A549 (cell line): ENCODE measurements around the gene CRTC3. TPM values are rescaled to one million over a fixed set of nuclear protein-coding genes. Genes with fewer than 3 reads are reported as not detected.

ENCODE experiments used
- ATAC-seq, 2 experiments: fragments of 200-7000 bp in 1 of 2; fragments of >200 bp in 1 of 2; cut with Nextera tagmentation in 1 of 2; cut with Tn5 transposase in 1 of 2; 3 replicates each; pipeline versions ENCODE4 v1.8.0 to v1.9.1; 2018 to 2020; ENCODE audit warnings: mild to moderate bottlenecking in 1 of 2, moderate library complexity in 1 of 2
- CTCF ChIA-PET: fragments of 300-600 bp; sonication (Branson Sonifier 250); formaldehyde crosslinking; extraction: SDS; loops from one replicate; lab custom pipeline; 2021; ENCODE audit warnings: antibody characterized with exemption, inconsistent platforms; lab: Yijun Ruan, JAX
- POLR2A ChIA-PET: fragments of 350-600 bp; formaldehyde crosslinking; extraction: SDS; loops from one replicate; lab custom pipeline; 2021; ENCODE audit warnings: antibody characterized with exemption, inconsistent platforms; lab: Yijun Ruan, JAX
- DNase-seq, 2 experiments: peaks; one replicate each; pipeline versions ENCODE4 v3.0.0 to v3.0.0-alpha.2; 2011 to 2016; ENCODE audit warnings: low read depth in 1 of 2, low spot score in 1 of 2
- FAIRE-seq: peaks from 2 replicates; lab custom pipeline; 2011; peaks lifted over from hg19 to GRCh38; lab: Jason Lieb, UNC
- H3K27ac ChIP-seq, 2 experiments: fragments of >200 bp; sonication (Bioruptor Twin); formaldehyde crosslinking; 3 replicates each; pipeline ENCODE4 v1.5.1; 2016 to 2017
- H3K4me1 ChIP-seq: fragments of >200 bp; sonication (Bioruptor Twin); formaldehyde crosslinking; 3 replicates; pipeline ENCODE4 v1.6.1; 2016
- H3K4me2 ChIP-seq: fragments of >200 bp; sonication (Bioruptor Twin); formaldehyde crosslinking; 3 replicates; pipeline ENCODE4 v1.6.1; 2016
- H3K4me3 ChIP-seq: fragments of >200 bp; sonication (Bioruptor Twin); formaldehyde crosslinking; 3 replicates; pipeline ENCODE4 v1.5.1; 2016
- H3K9me3 ChIP-seq: fragments of >200 bp; sonication (Bioruptor Twin); formaldehyde crosslinking; 3 replicates; pipeline ENCODE4 v1.6.1; 2016
- ATOH8 ChIP-seq: fragments of 250-450 bp; sonication (Bioruptor Pico); IDR thresholded peaks from 2 replicates; pipeline ENCODE4 v1.5.0; 2020; ENCODE audit warnings: low read depth, mild to moderate bottlenecking, moderate library complexity
- CBX2 ChIP-seq: fragments of 200-600 bp; sonication (generic); IDR thresholded peaks from 2 replicates; pipeline ENCODE4 v1.6.1; 2016; ENCODE audit warnings: low read depth, mild to moderate bottlenecking, borderline replicate concordance
- CBX8 ChIP-seq: fragments of 200-600 bp; sonication (generic); IDR thresholded peaks from 2 replicates; pipeline ENCODE4 v1.6.1; 2016
- CEBPB ChIP-seq, 2 experiments: fragments of >200 bp in 1 of 2; sonication (Bioruptor Twin) in 1 of 2; formaldehyde crosslinking in 1 of 2; IDR thresholded peaks; 2 replicates each; pipeline ENCODE4 v1.6.1; 2012 to 2016
- CHD4 ChIP-seq: fragments of 200-600 bp; sonication (generic); IDR thresholded peaks from 2 replicates; pipeline ENCODE4 v1.6.1; 2016; ENCODE audit warnings: antibody characterized with exemption, mild to moderate bottlenecking, borderline replicate concordance
- CTCF ChIP-seq: fragments of >200 bp; sonication (Bioruptor Twin); formaldehyde crosslinking; IDR thresholded peaks from 3 replicates; pipeline ENCODE4 v1.5.1; 2016
- EHF ChIP-seq: fragments of 250-450 bp; sonication (Bioruptor Pico); IDR thresholded peaks from 2 replicates; pipeline ENCODE4 v1.5.0; 2020; ENCODE audit warnings: mild to moderate bottlenecking
- EHMT2 ChIP-seq: fragments of 200-600 bp; sonication (generic); IDR thresholded peaks from 2 replicates; pipeline ENCODE4 v1.6.1; 2016; ENCODE audit warnings: antibody characterized with exemption, low read depth, mild to moderate bottlenecking, moderate library complexity
- ELK1 ChIP-seq: fragments of 150-350 bp; IDR thresholded peaks from 2 replicates; pipeline ENCODE4 v1.6.1; 2014; ENCODE audit warnings: low read depth, mild to moderate bottlenecking, low read length
- GATA3 ChIP-seq: IDR thresholded peaks from 2 replicates; pipeline ENCODE4 v1.6.1; 2012; ENCODE audit warnings: borderline replicate concordance
- HES2 ChIP-seq: fragments of >200 bp; sonication (Bioruptor Twin); formaldehyde crosslinking; IDR thresholded peaks from 2 replicates; pipeline ENCODE4 v1.6.1; 2016
- HEYL ChIP-seq: fragments of 250-450 bp; sonication (Bioruptor Pico); IDR thresholded peaks from 2 replicates; pipeline ENCODE4 v1.8.0; 2021; ENCODE audit warnings: mild to moderate bottlenecking, moderate library complexity
- HMGXB4 ChIP-seq: fragments of 250-450 bp; sonication (Bioruptor Pico); IDR thresholded peaks from 2 replicates; pipeline ENCODE4 v1.5.0; 2021; ENCODE audit warnings: mild to moderate bottlenecking, moderate library complexity, borderline replicate concordance
- HOXB13 ChIP-seq: fragments of 250-450 bp; sonication (Bioruptor Pico); IDR thresholded peaks from 2 replicates; pipeline ENCODE4 v1.5.0; 2020; ENCODE audit warnings: low read depth, mild to moderate bottlenecking, moderate library complexity
- HOXB5 ChIP-seq: fragments of 250-450 bp; sonication (Bioruptor Pico); IDR thresholded peaks from 2 replicates; pipeline ENCODE4 v1.5.0; 2020; ENCODE audit warnings: mild to moderate bottlenecking, moderate library complexity
- JUN ChIP-seq, 2 experiments: fragments of >200 bp; sonication (Bioruptor Twin); formaldehyde crosslinking; IDR thresholded peaks; 2 replicates in 1 of 2; 3 replicates in 1 of 2; pipeline ENCODE4 v1.6.1; 2016 to 2017
- MAX ChIP-seq: IDR thresholded peaks from 2 replicates; pipeline ENCODE4 v1.6.1; 2012
- MYC ChIP-seq: IDR thresholded peaks from 2 replicates; pipeline ENCODE4 v1.6.1; 2012; ENCODE audit warnings: mild to moderate bottlenecking, inconsistent platforms, low read length, improper control_type of control experiment, borderline replicate concordance
- POLR2A ChIP-seq: IDR thresholded peaks from 2 replicates; pipeline ENCODE4 v1.6.1; 2012; ENCODE audit warnings: mild to moderate bottlenecking, low read length
- POLR2AphosphoS2 ChIP-seq: conservative IDR thresholded peaks from 2 replicates; pipeline ENCODE4 v1.6.1; 2012; ENCODE audit warnings: low read length, improper control_type of control experiment, inconsistent platforms
- RAD21 ChIP-seq, 2 experiments: fragments of >200 bp in 1 of 2; sonication (Bioruptor Twin) in 1 of 2; formaldehyde crosslinking in 1 of 2; IDR thresholded peaks in 1 of 2; conservative IDR thresholded peaks in 1 of 2; 2 replicates in 1 of 2; 3 replicates in 1 of 2; pipeline ENCODE4 v1.6.1; 2012 to 2018; ENCODE audit warnings: inconsistent platforms in 1 of 2
- RARB ChIP-seq: fragments of 250-450 bp; sonication (Bioruptor Pico); IDR thresholded peaks from 2 replicates; pipeline ENCODE4 v1.8.0; 2021; ENCODE audit warnings: mild to moderate bottlenecking, moderate library complexity
- REST ChIP-seq: fragments of 200-600 bp; sonication (generic); IDR thresholded peaks from 2 replicates; pipeline ENCODE4 v1.6.1; 2016; ENCODE audit warnings: antibody characterized with exemption, mild to moderate bottlenecking, moderate library complexity
- SMC3 ChIP-seq: fragments of >200 bp; sonication (Bioruptor Twin); formaldehyde crosslinking; IDR thresholded peaks from 3 replicates; pipeline ENCODE4 v1.6.1; 2018; ENCODE audit warnings: inconsistent platforms
- TFCP2L1 ChIP-seq: fragments of 250-450 bp; sonication (Bioruptor Pico); IDR thresholded peaks from 2 replicates; pipeline ENCODE4 v1.5.0; 2021; ENCODE audit warnings: mild to moderate bottlenecking
- USF2 ChIP-seq: fragments of 450-650 bp; IDR thresholded peaks from 2 replicates; pipeline ENCODE4 v1.6.1; 2014; ENCODE audit warnings: antibody characterized with exemption
- ZNF302 ChIP-seq: fragments of 250-450 bp; sonication (Bioruptor Pico); IDR thresholded peaks from 2 replicates; pipeline ENCODE4 v1.9.0; 2021; ENCODE audit warnings: inconsistent platforms, mild to moderate bottlenecking, moderate library complexity
- ZSCAN20 ChIP-seq: fragments of 250-450 bp; sonication (Bioruptor Pico); IDR thresholded peaks from 2 replicates; pipeline ENCODE4 v1.8.0; 2022; ENCODE audit warnings: mild to moderate bottlenecking, moderate library complexity
- WGBS: methylation state at CpG from one replicate; pipeline ENCODE4 v1.1.6; 2017; ENCODE audit errors: missing lambda C conversion rate; 5-methylcytosine and 5-hydroxymethylcytosine counted together
- polyA plus RNA-seq, 4 experiments: library from polyadenylated mRNA; depleted of rRNA in 3 of 4; stranded (reverse); fragments of >200 nt; fragmentation: RNase III in 1 of 4; extraction: RNeasy Plus Mini Kit Qiagen cat#74134 plus additional on column Dnase treatment in 1 of 4; gene quantifications; 2 replicates in 3 of 4; 3 replicates in 1 of 4; pipeline ENCODE4 v1.2.3, GENCODE V29; 2011 to 2017

Gene CRTC3
- polyA plus RNA-seq, 2 of the 4 experiments (the other 2 are of a cell fraction), result 17.5 to 30.5 TPM

GRCh38 chr15:90648137-90649070 lies 118.7 kb downstream of the CRTC3 start:
- Histone ChIP-seq H3K4me2 (peak overlapping the region; percentile 43), H3K4me3 (no peak overlapping the region)
- TF ChIP-seq MAX (no peak), RAD21 (conservative IDR thresholded peaks at IDR 0.05 in 1 of 2, IDR thresholded peaks at IDR 0.05 in 1 of 2) (peak; percentile 96 to 97), HES2 (no peak), HOXB5 (CRISPR knock-in tag) (peak; percentile 80; the same call in 1 of the 2 replicates), RARB (CRISPR knock-in tag) (no peak), REST (no peak), HOXB13 (peak; percentile 93), EHF (CRISPR knock-in tag) (peak; percentile 64; the same call in 1 of the 2 replicates), CTCF (peak; percentile 98), HMGXB4 (CRISPR knock-in tag) (no peak), CBX8 (no peak), CHD4 (no peak), CEBPB (IDR thresholded peaks at IDR 0.05) (no peak), JUN (IDR thresholded peaks at IDR 0.05) (no peak), ATOH8 (CRISPR knock-in tag) (peak; percentile 93), POLR2A (no peak), CBX2 (no peak), ZSCAN20 (peak; percentile 92), GATA3 (no peak), EHMT2 (no peak), HEYL (CRISPR knock-in tag) (peak; percentile 82; the same call in 1 of the 2 replicates), POLR2AphosphoS2 (no peak), MYC (no peak), USF2 (no peak), ELK1 (no peak), SMC3 (peak; percentile 97), TFCP2L1 (peak; percentile 42; the same call in 1 of the 2 replicates), ZNF302 (CRISPR knock-in tag) (peak; percentile 40; the same call in 1 of the 2 replicates)
- TF ChIP-seq, all 56 proteins: peak for 11
- WGBS, result 26% methylated on average over 14 of the region's 14 CpGs
- peaks cover 13% of the 10 kb centered on the region; the same call in 2 of the 3 replicates for H3K4me1 ChIP-seq
- 0 out of 3 replicates have a peak, but pooled peaks cover 2% of the 10 kb centered on the region for H3K9me3 ChIP-seq
- FAIRE-seq, result no peak
- ATAC-seq, result peak; percentile 32 to 72; a peak in 3 of 6 replicates
- ChIA-PET CTCF (interaction anchor here (0.6 to 14.1 kb wide), 64 partner anchors 8 to 1877 kb away, joined by 3 to 265 read pairs (median 4); partner anchors contain the start of genes FES, HDDC3 and UNC45A), POLR2A (no interaction called here)
- H3K27ac ChIP-seq, result no peak overlapping the region
- DNase-seq, result peak; percentile 77 to 78
